HG03520 (cell line): ENCODE measurements around the gene TBC1D10B.
"Not testable (repeated sequence)": the region's sequence is repeated elsewhere in the genome, so short reads cannot be mapped to it uniquely, and the experiment has no call there.

Experiments used
- ATAC-seq: cut with Tn5 transposase; IDR thresholded peaks from one replicate; pipeline ENCODE4 v1.9.1; 2021; ENCODE audit warnings: mild to moderate bottlenecking, moderate library complexity; ENCODE audit not compliant: unreplicated experiment

Gene TBC1D10B

DNA sequence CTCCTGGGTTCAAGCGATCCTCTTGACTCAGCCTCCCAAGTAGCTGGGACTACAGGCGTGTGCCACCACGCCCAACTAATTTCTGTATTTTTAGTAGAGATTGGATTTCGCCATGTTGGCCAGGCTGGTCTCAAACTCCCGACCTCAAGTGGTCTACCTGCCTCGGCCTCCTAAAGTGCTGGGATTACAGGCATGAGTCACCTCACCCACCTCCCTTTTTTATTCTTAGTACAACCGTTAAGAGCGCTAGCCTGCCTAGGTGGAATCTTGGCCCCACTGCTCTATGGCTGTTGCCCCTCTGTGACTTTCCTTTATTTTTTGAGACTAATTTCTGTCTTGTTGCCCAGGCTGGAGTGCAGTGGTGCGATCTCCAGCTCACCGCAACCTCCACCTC is 32.3 kb downstream of the TBC1D10B start:
- ATAC-seq, result not testable (repeated sequence)

GRCh38 chr16:30335598-30336474 is 34.5 kb downstream of the TBC1D10B start:
- ATAC-seq, result peak; percentile 7

GRCh38 chr16:30335028-30335597 is 35.2 kb downstream of the TBC1D10B start:
- peak; percentile 62 for ATAC-seq

DNA sequence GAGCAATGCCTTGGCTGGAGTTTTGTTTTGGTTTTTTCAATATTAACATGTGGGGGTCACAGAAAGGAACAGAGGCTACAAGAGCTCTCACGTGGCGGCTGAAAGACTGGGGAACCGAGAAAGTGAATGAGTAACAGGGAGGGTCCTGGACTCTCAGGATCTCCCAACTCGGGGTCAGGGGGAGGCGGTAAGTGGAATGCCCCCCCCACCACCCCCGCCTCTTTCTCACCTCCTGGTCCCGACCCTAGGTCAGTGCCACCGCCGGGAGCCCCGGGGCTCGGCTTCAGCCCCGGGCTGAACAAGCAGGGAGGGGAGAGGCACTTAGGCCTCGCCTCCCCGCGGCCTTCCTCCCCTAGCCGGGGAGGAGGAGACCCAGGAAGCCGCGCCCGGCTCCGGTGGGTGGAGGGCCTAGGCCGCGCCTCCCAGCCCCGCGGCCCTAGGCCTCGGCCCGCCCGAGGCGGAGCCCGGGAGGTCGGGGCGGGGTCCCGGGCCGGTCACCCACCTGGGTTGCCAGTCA is 35.8 kb downstream of the TBC1D10B start:
- ATAC-seq, result peak; percentile 87

GRCh38 chr16:30324220-30324619 is 46.1 kb downstream of the TBC1D10B start:
- ATAC-seq, result not testable (repeated sequence)

- ATAC-seq, result not testable (repeated sequence)
These were observed 51.6 kb downstream of the TBC1D10B start for GRCh38 chr16:30318647-30319046.

GRCh38 chr16:30310937-30311336 is 59.4 kb downstream of the TBC1D10B start:
- not testable (repeated sequence) for ATAC-seq

DNA sequence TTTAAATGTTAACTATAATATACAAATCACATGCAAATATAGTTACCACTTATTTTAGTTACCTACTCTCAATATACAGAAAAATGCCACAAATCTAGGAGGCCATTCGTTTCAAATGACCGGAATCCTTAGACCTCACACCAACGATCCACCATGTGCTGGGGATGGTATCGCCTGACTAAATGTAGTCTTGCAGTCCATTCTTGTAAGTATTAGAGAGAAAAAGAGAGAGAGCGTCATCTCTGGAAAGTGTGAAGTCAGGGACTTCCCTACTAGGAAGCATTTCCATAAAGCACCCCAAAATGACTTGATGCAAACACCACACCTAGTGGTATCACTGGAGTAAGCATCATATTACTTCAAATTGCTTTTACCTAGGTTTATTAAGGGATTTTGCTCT is 61.0 kb downstream of the TBC1D10B start:
- not testable (repeated sequence) for ATAC-seq
